HepG2 (cell line): Measurements from ENCODE around the gene CHI3L1. TPM values are rescaled to one million over a fixed set of nuclear protein-coding genes. Genes with fewer than 3 reads are reported as not detected.

Experiments used
- ATAC-seq: fragments of 200-7000 bp; cut with Tn5 transposase; 3 replicates; pipeline ENCODE4 v1.9.1; 2020; ENCODE audit warnings: mild to moderate bottlenecking, moderate library complexity
- BruUV-seq: library from RNA; stranded (reverse); fragments of 400-500 nt; replicated peaks from 2 replicates; lab custom pipeline; 2021; lab: Mats Ljungman, UMichigan
- CTCF ChIA-PET: fragments of 300-600 bp; formaldehyde crosslinking; extraction: SDS; loops from one replicate; lab custom pipeline; 2021; ENCODE audit warnings: low total read pairs, inconsistent platforms, low intra/inter-chr PET ratio; lab: Yijun Ruan, JAX
- POLR2A ChIA-PET: fragments of 350-600 bp; sonication (Branson Sonifier 250); formaldehyde crosslinking; loops from one replicate; lab custom pipeline; 2020; ENCODE audit warnings: antibody characterized with exemption, inconsistent platforms; lab: Yijun Ruan, JAX
- DNase-seq: peaks from one replicate; pipeline ENCODE4 v3.0.0-alpha.2; 2015; ENCODE audit warnings: low spot score
- FAIRE-seq: peaks from 3 replicates; lab custom pipeline; 2011; peaks lifted over from hg19 to GRCh38; lab: Jason Lieb, UNC
- H2AFZ ChIP-seq: one replicate; pipeline ENCODE4 v1.6.1; 2011; ENCODE audit warnings: low read length, inconsistent platforms
- H3K27ac ChIP-seq: fragments of 300-600 bp; 3 replicates; pipeline ENCODE4 v1.8.0; 2011; ENCODE audit warnings: mixed run types, mild to moderate bottlenecking, mixed read lengths, low read length, inconsistent platforms; ENCODE audit not compliant: insufficient read depth; ENCODE audit errors: extremely low read length
- H3K27me3 ChIP-seq, 2 experiments: fragments of 200-600 bp in 1 of 2; 2 replicates in 1 of 2; 3 replicates in 1 of 2; pipeline versions ENCODE4 v1.6.0 to v1.8.0; 2011; ENCODE audit warnings: low read length in 2 of 2, mild to moderate bottlenecking in 2 of 2, moderate library complexity in 2 of 2, inconsistent platforms in 1 of 2; ENCODE audit not compliant: insufficient read depth in 2 of 2, control insufficient read depth in 1 of 2
- H3K36me3 ChIP-seq, 2 experiments: fragments of 200-600 bp in 1 of 2; replicated peaks in 1 of 2; 2 replicates in 1 of 2; 3 replicates in 1 of 2; pipeline versions ENCODE4 v1.5.1 to v1.8.0; 2011; ENCODE audit warnings: low read length in 2 of 2, inconsistent platforms in 1 of 2; ENCODE audit not compliant: insufficient read depth in 2 of 2, control insufficient read depth in 1 of 2
- H3K4me1 ChIP-seq: 2 replicates; pipeline ENCODE4 v1.5.1; 2012; ENCODE audit warnings: low read length, inconsistent platforms; ENCODE audit not compliant: insufficient read depth
- H3K4me2 ChIP-seq: 2 replicates; pipeline ENCODE4 v1.6.0; 2011; ENCODE audit warnings: low read depth, low read length, inconsistent platforms
- H3K4me3 ChIP-seq, 3 experiments: fragments of 200-600 bp in 1 of 3; sonication (generic), shearing (Covaris generic) in 1 of 3; replicated peaks in 1 of 3; 2 replicates each; pipeline ENCODE4 v1.5.1; 2011 to 2016; ENCODE audit warnings: low read length in 3 of 3, inconsistent platforms in 2 of 3, low read depth in 2 of 3, mild to moderate bottlenecking in 2 of 3, control low read depth in 1 of 3, mixed read lengths in 1 of 3; ENCODE audit not compliant: insufficient read depth in 1 of 3
- H3K79me2 ChIP-seq: one replicate; pipeline ENCODE4 v1.6.1; 2011; ENCODE audit warnings: low read length, inconsistent platforms; ENCODE audit not compliant: insufficient read depth
- H3K9ac ChIP-seq: 2 replicates; pipeline ENCODE4 v1.6.0; 2011; ENCODE audit warnings: mild to moderate bottlenecking, low read depth, low read length, inconsistent platforms; ENCODE audit not compliant: insufficient read depth
- H3K9me3 ChIP-seq: 2 replicates; pipeline ENCODE4 v1.5.1; 2012; ENCODE audit warnings: mild to moderate bottlenecking, low read length
- H4K20me1 ChIP-seq: 2 replicates; pipeline ENCODE4 v1.6.0; 2011; ENCODE audit warnings: inconsistent platforms, mild to moderate bottlenecking, low read length, moderate library complexity; ENCODE audit not compliant: insufficient read depth
- CERS6 ChIP-seq: sonication (generic); formaldehyde crosslinking; IDR thresholded peaks from 2 replicates; pipeline ENCODE4 v1.5.0; 2020; ENCODE audit warnings: missing genetic modification reagents
- DNMT1 ChIP-seq: sonication (generic); formaldehyde crosslinking; IDR thresholded peaks from 2 replicates; pipeline ENCODE4 v1.5.1; 2020; ENCODE audit warnings: mild to moderate bottlenecking, missing genetic modification reagents
- IKZF1 ChIP-seq: fragments of 450-650 bp; IDR thresholded peaks from 2 replicates; pipeline ENCODE4 v1.7.1; 2016
- KLF11 ChIP-seq: IDR thresholded peaks from 2 replicates; pipeline ENCODE4 v1.6.1; 2016; ENCODE audit warnings: missing compliant biosample characterization
- LRRFIP1 ChIP-seq: sonication (generic); formaldehyde crosslinking; conservative IDR thresholded peaks from 2 replicates; pipeline ENCODE4 v1.4.0; 2020; ENCODE audit warnings: missing genetic modification reagents
- MAZ ChIP-seq, 2 experiments: sonication (generic) in 1 of 2; formaldehyde crosslinking in 1 of 2; IDR thresholded peaks; 2 replicates each; pipeline versions ENCODE4 v1.5.0 to v1.6.1; 2012 to 2020; ENCODE audit warnings: low read depth in 2 of 2, mild to moderate bottlenecking in 2 of 2, borderline replicate concordance in 1 of 2, improper control_type of control experiment in 1 of 2, low read length in 1 of 2, missing genetic modification reagents in 1 of 2, moderate library complexity in 1 of 2
- SP5 ChIP-seq: IDR thresholded peaks from 2 replicates; pipeline ENCODE4 v1.6.1; 2016; ENCODE audit warnings: low read depth, borderline replicate concordance
- ZNF143 ChIP-seq: sonication (generic); formaldehyde crosslinking; IDR thresholded peaks from 2 replicates; pipeline ENCODE4 v1.4.0; 2020; ENCODE audit warnings: missing genetic modification reagents
- WGBS: methylation state at CpG from one replicate; pipeline ENCODE4 v1.1.6; 2017; ENCODE audit warnings: low lambda C conversion rate; 5-methylcytosine and 5-hydroxymethylcytosine counted together
- in situ Hi-C: cut with HindIII; loops from 2 replicates; pipeline ENCODE4 v1.10.0; 2017; ENCODE audit warnings: low pct_unique_long_range_greater_than_20kb; ENCODE audit not compliant: extremely low pct_ligation_motif_present
- intact Hi-C: fragments of 100-400 bp; cut with micrococcal nuclease; formaldehyde crosslinking; loops from one replicate; pipeline ENCODE4 v1.10.0; 2022; ENCODE audit not compliant: unreplicated experiment
- polyA plus RNA-seq, 8 experiments: library from polyadenylated mRNA; depleted of rRNA in 3 of 8; stranded (reverse) in 7 of 8; unstranded in 1 of 8; fragments of >200 nt; fragmentation: Illumina TruSeq in 4 of 8; extraction: Trizol in 4 of 8; gene quantifications; 2 replicates each; pipeline versions ENCODE4 v1.2.1 to v1.2.3, GENCODE V29; 2011 to 2016; ENCODE audit warnings: low read depth in 4 of 8, missing spikeins in 1 of 8, mixed read lengths in 1 of 8; ENCODE audit not compliant: insufficient read depth in 1 of 8
- total RNA-seq, 5 experiments: library from RNA; depleted of rRNA; stranded (reverse); fragments of >200 nt; fragmentation: Illumina TruSeq; extraction: Trizol; gene quantifications; 2 replicates each; pipeline ENCODE4 v1.2.3, GENCODE V29; 2016; ENCODE audit warnings: low read depth in 1 of 5
- TF ChIP-seq, protein P1 (sequence below): sonication (generic); formaldehyde crosslinking; IDR thresholded peaks from 2 replicates; pipeline ENCODE4 v1.5.0; 2020; ENCODE audit warnings: missing genetic modification reagents

Gene CHI3L1
- total and polyA plus RNA-seq, 2 of the 13 experiments (the other 11 are each of a cell fraction or from before 2014, with no cell fraction given): 0.09 to 0.13 TPM

DNA sequence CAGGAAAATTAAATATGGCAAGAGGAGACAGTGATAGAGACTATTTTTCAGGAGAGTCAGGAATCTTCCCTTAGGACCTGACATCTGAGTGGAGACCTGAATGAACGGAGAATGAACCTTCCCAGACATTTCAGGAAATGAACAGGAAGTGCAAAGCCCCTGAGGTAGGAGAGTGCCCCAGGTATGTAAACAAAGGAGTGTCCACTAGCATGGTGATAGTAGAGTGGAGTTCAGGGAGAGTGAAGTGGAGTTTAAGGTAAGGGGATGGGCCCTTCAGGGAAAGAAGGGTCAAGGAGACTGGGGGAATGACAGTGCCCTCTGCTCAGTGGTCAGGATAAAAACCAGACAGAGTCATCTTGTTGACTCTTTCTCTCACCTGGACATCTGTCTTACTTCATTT is 30.2 kb downstream of the CHI3L1 start:
- in situ Hi-C loops: no loop called here
- no peak for DNase-seq
- no TSS peak for BruUV-seq
- ATAC-seq: no peak
- ChIA-PET CTCF (no interaction called here), POLR2A (no interaction called here)
- Histone ChIP-seq H3K79me2 (no peaks in the 10 kb centered on the region), H3K27me3 (peaks cover 0 to 19% of the 10 kb centered on the region in 2 experiments; a peak in 1 of 5 replicates), H4K20me1 (no peaks in the 10 kb centered on the region), H3K27ac (no peak overlapping the region), H3K9me3 (no peaks in the 10 kb centered on the region), H3K9ac (no peak overlapping the region), H3K36me3 (no peaks in the 10 kb centered on the region), H2AFZ (no peak overlapping the region), H3K4me2 (no peak overlapping the region), H3K4me1 (no peaks in the 10 kb centered on the region), H3K4me3 (no peak overlapping the region)
- no peak for TF ChIP-seq KLF11 (CRISPR knock-in tag)
- no peak for TF ChIP-seq DNMT1 (CRISPR knock-in tag)
- no peak for TF ChIP-seq MAZ (IDR thresholded peaks at IDR 0.05; ENCODE audit: borderline replicate concordance, low read depth, low read length)
- no peak for TF ChIP-seq MAZ (CRISPR knock-in tag; IDR thresholded peaks at IDR 0.05; ENCODE audit: low read depth)
- intact Hi-C loops: no loop called here
- 0% methylated on average over 1 of the region's 1 CpG for WGBS
- FAIRE-seq: no peak

DNA sequence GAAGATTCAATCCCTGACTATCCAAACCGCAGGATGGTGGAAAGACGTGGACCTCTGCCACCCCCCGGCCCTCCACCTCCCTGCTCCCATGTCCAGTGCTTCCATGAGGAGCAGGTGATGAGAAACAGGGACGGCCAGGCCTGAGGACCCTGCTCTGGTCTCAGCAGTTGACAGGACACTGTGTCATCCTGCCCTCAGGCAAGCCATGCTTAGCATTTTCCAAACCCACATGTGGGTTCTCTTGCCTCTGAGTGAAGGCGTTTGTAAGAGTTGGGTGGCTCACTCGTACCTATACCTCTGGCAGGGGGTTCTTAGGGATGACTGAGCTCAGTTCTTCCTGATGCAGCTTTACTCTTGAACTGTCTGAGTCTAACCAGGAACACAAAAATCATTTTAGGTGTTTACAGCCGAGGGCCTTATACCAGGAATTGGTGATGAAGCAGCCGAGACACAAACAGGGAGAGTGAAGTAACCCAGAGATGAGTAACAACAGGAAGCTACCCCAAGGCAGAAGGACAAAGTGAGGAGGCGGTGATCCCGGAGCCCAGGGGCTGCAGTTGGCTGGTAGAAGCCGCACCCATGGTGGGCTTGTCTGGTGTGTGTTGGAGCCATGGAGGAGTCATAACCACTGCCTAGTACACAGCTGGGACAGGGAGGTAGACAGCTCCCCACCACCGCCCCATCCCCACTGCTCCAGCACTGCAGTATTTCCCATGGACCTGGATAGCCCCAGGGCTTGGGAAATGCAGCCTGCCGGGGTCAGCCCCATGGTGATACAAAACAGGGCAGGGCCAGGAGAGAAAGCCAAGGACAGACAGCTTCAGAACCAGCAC is 32.3 kb downstream of the CHI3L1 start:
- H3K36me3 ChIP-seq: no peaks in the 10 kb centered on the region
- no peaks in the 10 kb centered on the region for H3K79me2 ChIP-seq
- WGBS: 31% methylated on average over 11 of the region's 13 CpGs
- DNase-seq: no peak
- in situ Hi-C loops (no loop called here), intact Hi-C loops (no loop called here)
- H3K4me3 ChIP-seq: no peak overlapping the region
- H2AFZ ChIP-seq: no peak overlapping the region
- no peak overlapping the region for H3K9ac ChIP-seq
- ChIA-PET POLR2A (no interaction called here), CTCF (no interaction called here)
- TF ChIP-seq, protein P1, sequence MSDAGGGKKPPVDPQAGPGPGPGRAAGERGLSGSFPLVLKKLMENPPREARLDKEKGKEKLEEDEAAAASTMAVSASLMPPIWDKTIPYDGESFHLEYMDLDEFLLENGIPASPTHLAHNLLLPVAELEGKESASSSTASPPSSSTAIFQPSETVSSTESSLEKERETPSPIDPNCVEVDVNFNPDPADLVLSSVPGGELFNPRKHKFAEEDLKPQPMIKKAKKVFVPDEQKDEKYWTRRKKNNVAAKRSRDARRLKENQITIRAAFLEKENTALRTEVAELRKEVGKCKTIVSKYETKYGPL (CRISPR knock-in tag): no peak
- TF ChIP-seq ZNF143 (CRISPR knock-in tag): no peak
- TF ChIP-seq SP5 (CRISPR knock-in tag): no peak
- TF ChIP-seq IKZF1: no peak
- no peak for TF ChIP-seq CERS6
- no peak for TF ChIP-seq LRRFIP1 (CRISPR knock-in tag)
- ATAC-seq: no peak
- H3K27ac ChIP-seq: no peak overlapping the region
- no peak overlapping the region for H3K4me2 ChIP-seq
- H3K27me3 ChIP-seq: peaks cover 0 to 19% of the 10 kb centered on the region in 2 experiments; a peak in 1 of 5 replicates
- FAIRE-seq: no peak
- no peaks in the 10 kb centered on the region for H3K4me1 ChIP-seq
- no peaks in the 10 kb centered on the region for H3K9me3 ChIP-seq
- no TSS peak for BruUV-seq
- no peaks in the 10 kb centered on the region for H4K20me1 ChIP-seq
